CD4-positive, alpha-beta T cell treated with Interleukin-15 for 4 hours (primary cell): ENCODE measurements around the gene KLK1.
"Not testable (repeated sequence)": the region's sequence is repeated elsewhere in the genome, so short reads cannot be mapped to it uniquely, and the experiment has no call there.

Experiments used
- DNase-seq: peaks from one replicate; pipeline ENCODE4 v3.0.0-alpha.2; 2020; ENCODE audit warnings: low spot score

KLK1 gene

GRCh38 chr19:50814883-50815282 is 8.7 kb downstream of the KLK1 start:
- no peak for DNase-seq

- no peak for DNase-seq
Measured at GRCh38 chr19:50812474-50812873, 11.1 kb downstream of the KLK1 start.

GRCh38 chr19:50811622-50812238 is 11.9 kb downstream of the KLK1 start:
- not testable (repeated sequence) for DNase-seq

DNA sequence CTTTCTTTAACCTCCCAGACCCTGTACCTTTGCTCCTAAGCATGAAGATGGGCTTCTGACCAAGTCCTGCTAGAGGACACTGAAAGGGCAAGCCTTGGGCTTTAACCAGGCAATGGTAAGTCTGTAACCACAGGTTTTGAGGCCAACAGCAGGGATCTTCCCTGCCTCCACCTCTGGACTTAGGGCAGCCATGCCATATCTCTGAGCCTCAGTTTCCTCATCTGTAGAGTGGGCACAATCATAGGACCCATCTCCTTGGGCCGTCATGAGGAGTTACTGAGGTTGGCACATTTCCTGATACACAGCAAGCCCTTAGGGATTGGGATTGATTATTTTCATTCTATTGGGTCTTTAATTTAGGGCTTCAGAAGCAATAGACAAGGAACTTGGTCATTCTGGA is 14.7 kb downstream of the KLK1 start:
- no peak for DNase-seq

GRCh38 chr19:50804420-50805272 is 18.9 kb downstream of the KLK1 start:
- DNase-seq = peak; percentile 98

GRCh38 chr19:50803633-50804419 is 19.8 kb downstream of the KLK1 start:
- DNase-seq = no peak

DNA sequence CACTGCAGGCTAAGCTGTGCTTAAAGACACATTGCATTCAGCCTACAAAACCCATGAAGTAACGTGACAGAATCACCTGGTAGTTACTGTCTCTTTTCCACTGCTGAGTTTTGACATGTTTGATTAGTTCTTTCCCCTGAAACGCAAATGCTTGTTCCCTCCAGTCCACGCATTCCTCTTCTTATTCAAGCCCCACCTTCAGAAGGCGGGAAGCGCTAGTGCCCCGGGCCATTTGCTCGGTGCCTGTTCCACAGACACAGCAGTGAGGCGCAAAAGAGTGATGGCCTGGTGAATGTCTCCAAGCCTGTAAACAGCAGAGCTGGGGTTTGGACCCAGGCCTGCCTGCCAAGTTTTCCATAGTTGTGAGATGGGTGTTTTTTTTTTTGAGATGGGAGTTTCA is 22.5 kb downstream of the KLK1 start:
- no peak for DNase-seq

- no peak for DNase-seq
Measured at GRCh38 chr19:50799547-50799851, 24.1 kb downstream of the KLK1 start.

DNA sequence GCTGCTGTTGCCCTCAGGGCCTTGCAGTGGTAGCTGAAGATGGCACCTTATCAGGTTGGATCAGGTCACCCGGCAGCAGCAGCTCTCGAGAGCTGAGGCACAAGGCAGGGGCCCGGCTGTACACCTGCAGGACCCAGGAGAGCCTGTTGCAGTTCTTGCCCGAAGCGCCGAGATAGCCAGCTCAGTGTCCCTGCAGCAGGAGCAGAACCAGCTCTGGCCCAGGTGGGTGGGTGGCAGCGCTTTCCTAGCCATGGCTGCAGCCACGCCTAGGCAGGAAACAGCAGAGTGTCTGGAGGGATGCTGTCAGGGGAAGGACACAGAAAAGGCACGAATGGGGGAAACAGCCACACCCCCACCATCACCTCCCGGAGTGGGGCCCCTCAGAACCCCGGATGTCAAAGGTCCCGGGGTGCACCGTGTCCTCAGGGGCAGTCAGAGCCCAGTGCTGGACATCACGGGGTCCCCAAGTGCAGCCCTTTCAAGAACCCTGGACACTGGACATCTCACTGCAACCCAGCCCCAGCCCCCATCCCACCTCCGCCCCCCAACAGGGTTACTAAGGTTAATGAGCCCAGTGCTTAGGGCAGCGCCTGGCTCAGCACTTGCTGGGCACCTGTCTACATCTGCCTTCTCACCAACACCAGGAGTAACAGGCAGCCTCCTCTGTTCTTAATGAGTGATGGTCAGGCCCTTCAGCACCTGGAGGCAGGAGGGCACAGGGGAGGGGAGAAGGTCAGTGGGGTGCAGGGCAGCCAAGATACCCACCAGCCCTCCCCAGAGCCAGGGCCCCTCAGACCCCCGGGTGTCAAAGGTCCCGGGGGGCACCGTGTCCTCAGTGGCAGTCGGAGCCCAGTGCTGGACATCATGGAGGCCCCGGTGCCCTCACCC is 24.7 kb downstream of the KLK1 start:
- no peak for DNase-seq

DNA sequence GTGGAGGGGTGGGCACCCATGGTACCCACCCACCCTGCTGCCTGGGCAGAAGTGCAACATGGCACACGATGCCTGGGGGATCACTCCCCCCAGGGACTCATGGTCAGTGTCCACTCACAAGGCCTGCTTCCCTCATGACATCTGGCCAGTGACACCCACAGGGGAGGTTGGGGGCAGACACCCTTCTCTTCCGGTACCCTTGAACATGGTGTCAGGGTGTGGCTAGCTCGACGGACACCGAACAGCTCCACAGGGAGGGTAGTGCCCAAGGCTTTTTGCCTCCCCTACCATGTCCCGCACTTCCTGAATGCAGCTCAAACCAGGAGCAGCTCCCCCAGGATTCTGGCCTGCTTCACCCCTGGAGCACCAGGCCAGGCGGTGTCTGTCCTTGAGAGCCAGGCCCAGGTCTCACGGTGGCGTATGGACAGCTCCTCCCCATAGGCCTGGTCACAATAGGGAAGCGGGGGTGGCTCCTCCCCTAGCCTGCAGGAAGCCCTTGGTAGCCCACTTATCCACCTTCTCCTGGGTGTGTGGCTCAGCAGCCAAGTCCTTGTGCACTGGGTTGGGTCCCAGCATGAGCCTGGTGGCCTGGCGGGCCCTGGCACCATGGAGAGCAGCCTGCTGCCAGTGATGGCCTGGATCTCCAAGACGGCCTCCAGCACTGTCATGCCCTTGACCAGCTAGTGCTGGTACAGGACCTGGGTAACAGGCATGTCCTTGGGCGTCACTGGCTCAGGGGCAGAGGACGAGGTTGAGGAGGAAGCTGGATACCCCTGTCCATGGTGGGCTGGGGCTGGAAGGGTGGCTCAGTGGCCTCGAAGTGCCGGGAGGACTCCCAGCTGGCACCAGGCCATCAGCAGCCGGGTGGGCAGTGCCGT is 25.6 kb downstream of the KLK1 start:
- DNase-seq = no peak

DNA sequence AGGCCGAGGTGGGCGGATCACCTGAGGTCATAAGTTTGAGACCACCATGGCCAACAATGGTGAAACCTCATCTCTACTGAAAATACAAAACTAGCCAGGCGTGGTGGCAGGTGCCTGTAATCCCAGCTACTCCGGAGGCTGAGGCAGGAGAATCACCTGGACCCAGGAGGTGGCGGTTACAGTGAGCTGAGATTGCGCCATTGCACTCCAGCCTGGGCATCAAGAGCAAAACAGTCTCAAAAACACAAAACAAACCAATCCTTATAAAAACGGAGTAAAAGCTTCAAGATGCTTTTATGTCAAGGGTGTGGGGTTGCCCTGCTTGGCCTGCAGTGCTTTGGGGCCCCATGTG is 26.2 kb downstream of the KLK1 start:
- DNase-seq = no peak

GRCh38 chr19:50796634-50797428 is 26.8 kb downstream of the KLK1 start:
- DNase-seq = no peak

GRCh38 chr19:50796128-50796633 is 27.4 kb downstream of the KLK1 start:
- no peak for DNase-seq

- no peak for DNase-seq
Measured at GRCh38 chr19:50795664-50796073, 27.9 kb downstream of the KLK1 start.

DNA sequence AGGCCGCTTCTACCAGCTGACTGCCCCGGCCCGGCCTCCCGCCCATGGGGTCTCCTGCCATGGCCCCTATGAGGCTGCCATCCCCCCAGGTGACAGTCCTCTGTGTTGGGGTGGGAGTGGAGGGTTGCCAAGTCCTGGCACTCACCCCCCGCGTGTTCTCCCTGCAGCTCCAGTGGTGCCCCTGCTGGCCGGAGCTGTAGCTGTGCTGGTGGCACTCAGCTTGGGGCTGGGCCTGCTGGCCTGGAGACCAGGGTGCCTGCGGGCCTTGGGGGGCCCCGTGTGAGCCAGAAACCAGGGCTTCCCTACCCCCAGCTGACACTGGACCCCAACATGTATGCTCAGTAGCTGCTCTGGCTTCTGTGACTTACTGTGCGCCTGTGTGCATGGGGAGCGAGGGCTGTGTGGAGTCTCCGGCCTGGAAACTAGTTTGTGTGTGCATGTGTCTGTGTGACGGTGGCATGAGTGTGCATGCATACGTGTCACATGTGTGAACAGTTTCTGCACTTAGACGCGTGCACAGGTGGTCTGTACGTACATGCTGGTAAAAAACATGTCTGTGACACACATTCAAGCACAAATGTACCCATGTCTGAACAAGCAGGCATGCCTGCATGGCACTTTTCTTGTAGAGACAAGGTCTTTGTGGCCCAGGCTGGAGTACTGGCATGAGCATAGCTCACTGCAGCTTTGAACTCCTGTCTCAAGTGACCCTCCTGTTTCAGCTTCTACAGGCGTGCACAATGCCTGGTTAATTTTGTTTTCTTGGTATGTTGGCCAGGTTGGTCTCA is 28.5 kb downstream of the KLK1 start:
- DNase-seq = no peak

GRCh38 chr19:50794074-50794875 is 29.3 kb downstream of the KLK1 start:
- no peak for DNase-seq

DNA sequence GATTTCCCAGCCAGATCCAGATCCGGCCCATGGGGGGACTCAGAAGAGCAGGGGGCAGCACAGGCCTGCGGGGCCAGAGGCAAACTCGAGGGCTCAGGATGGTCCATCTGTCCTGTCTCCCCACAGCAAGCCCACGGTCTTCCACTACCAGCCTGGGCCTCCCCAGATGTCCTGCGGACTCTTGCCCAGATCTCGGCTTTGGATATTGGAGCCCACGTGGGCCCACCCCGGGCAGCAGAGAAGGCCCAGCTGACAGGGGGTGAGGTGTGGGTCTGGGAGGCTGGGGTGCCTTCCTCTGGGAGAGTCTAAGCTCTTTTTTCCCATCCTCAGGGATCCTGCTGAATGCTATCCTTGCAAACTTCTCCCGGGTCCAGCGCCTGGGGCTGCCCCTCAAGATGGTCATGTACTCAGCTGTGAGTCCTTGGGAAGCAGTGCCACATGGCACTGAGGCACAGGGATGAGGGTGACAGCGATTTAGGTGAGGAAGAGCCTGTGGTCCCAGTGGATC is 30.0 kb downstream of the KLK1 start:
- DNase-seq = no peak
